SK-MEL-5 (cell line): ENCODE data around the gene XYLT1. TPM values are rescaled to one million over a fixed set of nuclear protein-coding genes. Genes with fewer than 3 reads are reported as not detected.

Experiments
- DNase-seq: peaks from one replicate; pipeline ENCODE4 v3.0.0-alpha.2; 2016; ENCODE audit warnings: low read depth, low spot score
- in situ Hi-C: cut with HindIII; loops from 2 replicates; pipeline ENCODE4 v1.10.0; 2016; ENCODE audit warnings: low sequenced_read_pairs, high pct_unique_total_duplicates, low pct_unique_long_range_greater_than_20kb
- total RNA-seq: library from RNA; depleted of rRNA; stranded (reverse); fragments of >200 nt; shearing (Covaris generic); gene quantifications from 2 replicates; pipeline ENCODE4 v1.2.3, GENCODE V29; 2014

XYLT1 gene
- total RNA-seq, 1 experiment from 2014 or later: 21.1 TPM

DNA sequence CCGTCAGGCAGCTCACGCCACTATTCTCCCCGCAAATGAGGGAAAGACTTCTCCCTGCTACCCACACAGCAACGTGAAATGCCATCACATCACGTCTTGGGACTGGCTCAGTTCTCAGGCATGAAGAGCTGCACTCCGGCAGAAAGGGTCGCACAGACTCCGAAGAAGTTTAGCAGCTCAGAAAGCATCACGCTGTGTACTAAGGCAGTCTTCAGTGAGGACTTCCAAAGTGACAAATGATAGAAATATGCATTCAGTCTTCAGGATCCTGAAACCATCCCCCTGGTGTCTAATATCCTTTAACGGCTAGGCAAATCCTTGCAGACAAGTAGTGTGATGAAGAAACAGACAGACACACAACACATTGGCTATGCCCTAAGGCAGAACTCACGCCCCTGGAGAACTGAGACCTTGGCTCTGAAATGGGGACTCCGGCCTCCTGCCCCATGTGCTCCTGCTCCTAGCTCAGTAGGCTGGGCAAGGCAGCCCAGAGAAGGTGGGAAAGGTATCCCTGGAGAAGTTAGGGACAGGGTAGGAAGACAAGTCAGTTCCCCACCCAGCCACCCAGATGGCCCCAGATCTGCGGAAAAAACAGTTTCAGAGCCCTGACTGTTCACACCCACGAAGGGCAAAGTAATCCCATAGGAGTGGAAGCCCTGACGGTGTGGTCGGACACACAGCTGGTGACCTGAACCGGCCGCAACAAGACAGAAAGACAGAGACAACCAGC, 1.6 kb downstream of the XYLT1 start:
- in situ Hi-C loops: no loop called here
- peak; percentile 10 for DNase-seq

DNA sequence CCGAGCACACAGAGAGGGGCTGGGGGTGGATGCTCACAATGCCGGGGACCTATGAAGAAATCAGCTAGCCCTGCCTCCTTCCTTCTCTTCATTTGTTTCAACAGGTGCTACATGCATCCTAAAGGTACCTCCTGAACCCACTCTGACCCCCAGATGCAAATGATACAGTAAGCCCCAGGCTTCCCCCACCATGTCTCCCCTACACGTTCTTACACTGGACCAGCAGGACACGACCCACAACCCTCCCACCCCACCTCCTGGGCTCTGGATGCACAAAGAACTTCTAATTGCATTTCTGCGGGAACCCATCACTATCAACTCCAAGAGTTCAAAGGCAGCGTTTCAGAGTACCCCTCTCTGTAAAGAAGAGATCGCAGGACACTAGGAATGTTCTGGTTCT, 2.1 kb downstream of the XYLT1 start:
- in situ Hi-C loops: no loop called here

DNA sequence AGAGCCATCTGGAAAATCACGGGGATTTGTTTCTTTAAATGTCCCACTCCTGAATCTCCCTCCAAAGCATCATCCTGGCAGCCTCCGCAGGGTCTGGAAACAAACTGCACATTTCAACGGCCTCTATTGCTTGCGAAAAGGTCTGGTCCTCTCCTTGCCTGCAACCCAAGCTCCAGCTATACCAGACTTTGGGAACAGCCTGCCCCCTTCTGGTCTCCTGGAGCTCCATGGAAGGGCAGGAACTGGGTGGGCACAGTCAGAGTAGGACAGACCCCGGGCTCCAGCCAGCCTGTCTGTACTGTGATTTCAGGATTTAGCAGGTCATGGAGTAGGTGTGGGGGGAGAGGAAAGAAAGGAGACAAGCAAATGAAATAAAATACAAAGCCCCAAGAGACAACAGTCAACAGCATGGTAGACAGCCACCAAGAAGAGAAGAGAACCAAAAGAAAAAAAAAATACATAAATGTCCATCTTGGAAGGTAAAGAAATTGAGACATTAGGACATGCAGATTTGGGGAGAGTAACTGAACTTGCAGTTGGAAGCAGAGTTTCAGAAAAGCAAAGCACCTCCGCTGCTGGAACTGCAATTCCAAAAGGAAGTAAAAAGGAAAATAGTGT, 2.7 kb downstream of the XYLT1 start:
- in situ Hi-C loops: no loop called here
- peak; percentile 83 for DNase-seq

More for the DNA sequence above, 2.1 kb downstream of the XYLT1 start:
- no peak for DNase-seq

DNA sequence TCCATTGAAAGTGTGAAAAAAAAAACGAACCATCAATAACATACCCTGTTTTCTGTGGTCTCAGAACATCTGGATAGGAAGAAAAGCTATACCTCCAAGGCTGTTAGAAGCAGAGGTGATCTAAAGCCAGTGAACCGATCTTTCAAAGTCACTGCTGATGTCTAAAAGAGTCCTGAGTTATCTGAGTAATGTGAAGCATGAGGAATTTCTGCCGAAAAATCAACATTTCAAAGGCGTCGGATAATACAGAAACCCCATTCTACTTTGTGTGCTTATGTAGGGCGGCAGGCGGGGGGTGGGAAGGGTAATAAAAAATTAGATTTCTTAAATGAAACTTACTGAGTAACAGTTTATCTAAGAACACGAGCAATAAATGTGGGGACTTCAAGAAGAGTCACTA, 3.9 kb downstream of the XYLT1 start:
- in situ Hi-C loops: no loop called here
- DNase-seq: no peak

DNA sequence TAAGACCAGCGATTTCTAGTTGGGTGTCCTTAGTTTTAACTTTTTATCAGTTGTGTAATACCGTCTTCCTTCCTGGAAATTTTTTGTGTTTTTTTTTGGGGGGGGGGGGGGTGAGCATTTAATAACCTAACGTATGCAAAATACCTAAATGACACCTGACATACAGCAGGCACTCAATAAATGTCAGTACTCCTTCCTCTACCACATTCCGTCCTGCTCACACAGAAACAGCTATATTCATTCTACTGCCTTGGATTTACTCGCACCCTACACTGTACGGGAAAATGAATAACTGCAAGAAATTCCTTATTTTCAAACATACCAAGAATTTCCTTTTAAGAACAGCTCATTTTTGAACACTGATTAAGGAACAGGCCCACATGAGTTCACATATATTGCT, 5.3 kb downstream of the XYLT1 start:
- no peak for DNase-seq
- in situ Hi-C loops: no loop called here

DNA sequence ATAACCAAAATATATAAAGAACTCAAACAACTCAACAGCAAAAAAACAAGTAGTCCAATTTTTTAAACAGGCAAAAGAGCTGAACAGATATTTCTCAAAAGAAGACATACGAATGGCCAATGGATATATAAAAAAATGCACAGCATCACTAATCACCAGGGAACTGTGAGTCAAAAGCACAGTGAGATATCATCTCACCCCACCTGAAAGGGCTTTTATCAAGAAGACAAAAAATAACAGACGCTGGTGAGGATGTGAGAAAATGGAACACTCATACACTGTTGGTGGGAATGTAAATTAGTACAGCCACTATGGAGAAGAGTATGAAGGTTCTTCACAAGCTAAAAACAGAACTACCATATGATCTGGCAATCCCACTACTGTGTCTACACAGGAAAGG, 7.4 kb downstream of the XYLT1 start:
- in situ Hi-C loops: no loop called here
- no peak for DNase-seq

DNA sequence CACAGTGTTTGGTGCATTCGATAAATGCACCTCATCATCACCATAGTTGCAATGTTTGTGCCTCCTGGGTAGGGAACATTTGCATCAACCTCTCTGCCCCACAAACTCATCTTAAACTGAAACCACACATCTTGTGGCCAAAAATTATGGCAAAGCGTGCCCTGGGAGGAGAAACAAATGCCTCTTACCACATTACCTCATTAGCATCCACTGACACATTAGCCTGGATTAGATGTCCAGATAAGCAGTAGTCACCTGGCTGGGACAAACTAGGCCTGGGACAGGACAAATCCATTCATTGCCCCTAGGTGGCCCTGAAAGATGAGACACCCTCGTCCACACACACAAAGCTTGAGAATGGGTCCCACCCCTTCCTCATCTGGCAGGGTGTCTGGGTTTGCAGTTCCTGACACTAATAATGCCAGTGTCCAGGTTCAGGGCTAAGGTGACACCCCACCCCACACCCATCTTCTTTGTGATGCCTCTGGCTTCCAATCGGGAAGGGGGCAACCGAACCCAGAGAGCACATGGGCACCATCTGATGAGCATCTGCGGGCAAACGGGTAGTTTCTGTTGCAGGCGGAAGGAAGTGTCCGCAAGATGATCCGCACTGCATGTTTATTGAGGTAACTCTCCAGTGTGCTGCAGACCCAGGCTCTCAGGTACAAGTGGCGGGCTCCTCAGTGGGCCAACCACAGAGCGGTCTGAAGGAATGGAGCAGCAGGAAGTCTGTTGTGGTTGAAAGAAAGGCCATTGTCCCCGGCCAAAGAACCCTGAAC, 8.6 kb downstream of the XYLT1 start:
- in situ Hi-C loops: no loop called here
- DNase-seq: no peak

DNA sequence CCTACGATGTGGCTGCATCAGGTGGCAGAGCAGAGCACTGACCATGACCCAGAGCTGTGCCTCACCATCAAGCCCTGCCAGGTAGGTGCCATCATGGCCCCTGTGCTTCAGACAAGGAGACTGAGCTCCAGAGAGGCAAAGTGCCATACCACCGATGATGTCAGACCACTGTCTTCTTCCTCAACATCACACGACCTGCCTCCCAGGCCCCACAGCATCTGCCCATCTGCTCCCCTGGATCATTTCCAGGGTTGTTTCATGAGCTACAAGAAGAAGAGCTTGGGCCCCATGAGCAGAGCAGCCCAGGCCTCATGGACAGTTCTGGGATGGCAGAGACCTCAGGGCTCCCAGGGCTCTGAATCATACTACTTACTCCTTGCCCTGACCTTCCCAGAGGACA, 9.9 kb downstream of the XYLT1 start:
- no peak for DNase-seq
- in situ Hi-C loops: no loop called here

DNA sequence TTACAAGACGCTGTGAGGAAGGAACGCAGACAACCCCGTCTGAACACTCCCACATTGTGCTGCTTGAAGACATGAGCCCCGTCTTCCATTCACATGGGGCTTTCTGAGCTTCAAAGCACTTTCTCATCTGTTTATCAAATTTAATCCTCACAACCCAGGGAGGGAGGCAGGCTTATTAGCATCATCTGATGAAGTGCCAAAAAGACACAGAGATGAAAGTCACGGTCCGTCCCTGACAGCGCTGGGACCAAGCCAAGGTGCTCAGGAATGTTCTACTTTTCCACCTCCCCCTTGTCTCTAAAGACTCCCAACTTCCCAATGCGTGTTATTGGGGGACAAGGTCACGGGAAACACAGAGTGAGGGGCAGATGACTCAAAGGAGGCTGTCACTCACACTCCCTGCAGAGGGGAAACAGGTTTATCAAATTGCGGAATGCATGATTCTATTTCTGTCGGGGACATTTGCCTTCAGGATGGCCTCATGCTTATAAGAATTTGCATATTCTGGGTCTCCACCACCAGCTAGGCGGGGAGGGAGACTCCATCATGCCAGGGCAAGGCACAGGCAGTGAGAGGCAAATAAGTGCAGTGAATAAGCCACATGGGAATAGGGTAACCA, 10.7 kb downstream of the XYLT1 start:
- in situ Hi-C loops: no loop called here
- DNase-seq: no peak

DNA sequence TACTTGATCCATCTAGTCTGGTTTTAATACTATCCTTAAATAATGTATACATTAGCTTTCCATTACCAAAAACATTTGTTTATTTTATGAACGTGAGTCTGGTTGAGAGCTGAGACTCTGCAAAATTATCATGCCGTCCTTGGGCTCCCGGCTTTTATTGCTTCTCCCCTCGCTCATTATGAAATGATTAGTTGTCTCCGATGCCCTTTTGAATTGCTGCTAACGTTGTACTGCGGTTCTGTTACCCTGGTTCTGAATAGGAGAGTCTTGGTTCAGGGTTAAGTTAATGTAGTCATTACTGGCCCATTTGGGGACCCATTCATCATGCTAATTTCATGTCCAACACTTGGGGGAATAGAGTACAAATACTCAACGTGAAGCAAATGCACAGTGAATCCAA, 12.8 kb downstream of the XYLT1 start:
- in situ Hi-C loops: no loop called here
- no peak for DNase-seq

DNA sequence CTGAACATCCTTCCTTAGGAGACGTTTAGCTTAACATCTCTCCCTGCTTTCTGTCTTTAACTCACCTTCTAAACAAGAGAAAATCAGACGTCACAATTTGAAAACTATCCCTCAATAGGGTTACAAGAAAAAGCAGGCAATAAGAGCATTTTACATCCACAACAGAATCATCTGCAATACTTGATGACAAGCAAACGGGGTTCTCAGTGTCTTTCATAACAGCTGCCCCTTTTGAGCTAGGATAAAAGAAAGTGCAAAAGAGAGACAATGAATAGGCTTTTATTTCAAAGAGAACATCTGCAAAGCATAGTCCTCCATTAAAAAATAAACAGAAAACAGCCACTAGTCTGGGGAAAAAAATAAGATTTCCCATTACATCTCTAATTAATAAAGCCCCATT, 13.2 kb downstream of the XYLT1 start:
- DNase-seq: no peak
- in situ Hi-C loops: no loop called here

DNA sequence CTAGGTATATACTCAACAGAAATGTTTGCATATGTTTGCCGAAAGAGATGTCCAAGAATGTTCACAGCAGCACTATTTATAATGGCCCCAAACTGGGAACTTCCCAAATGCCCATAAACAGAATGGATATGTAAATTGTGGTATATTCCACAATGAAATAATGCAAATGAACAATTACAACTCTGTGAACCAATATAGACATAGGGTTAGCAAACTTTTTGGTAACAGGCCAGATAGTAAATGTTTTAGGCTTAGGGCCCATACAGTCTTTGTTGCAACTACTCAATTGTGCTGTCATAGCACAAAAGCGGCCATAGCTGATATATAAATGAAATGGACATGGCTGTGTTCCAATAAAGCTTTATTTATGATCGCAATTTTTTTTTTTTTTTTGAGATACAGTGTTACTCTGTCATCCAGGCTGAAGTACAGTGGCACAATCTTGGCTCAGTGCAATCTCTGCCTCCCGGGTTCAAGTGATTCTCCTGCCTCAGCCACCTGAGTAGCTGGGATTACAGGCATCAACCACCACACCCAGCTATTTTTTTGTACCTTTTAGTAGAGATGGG, 16.5 kb downstream of the XYLT1 start:
- in situ Hi-C loops: no loop called here
- no peak for DNase-seq

DNA sequence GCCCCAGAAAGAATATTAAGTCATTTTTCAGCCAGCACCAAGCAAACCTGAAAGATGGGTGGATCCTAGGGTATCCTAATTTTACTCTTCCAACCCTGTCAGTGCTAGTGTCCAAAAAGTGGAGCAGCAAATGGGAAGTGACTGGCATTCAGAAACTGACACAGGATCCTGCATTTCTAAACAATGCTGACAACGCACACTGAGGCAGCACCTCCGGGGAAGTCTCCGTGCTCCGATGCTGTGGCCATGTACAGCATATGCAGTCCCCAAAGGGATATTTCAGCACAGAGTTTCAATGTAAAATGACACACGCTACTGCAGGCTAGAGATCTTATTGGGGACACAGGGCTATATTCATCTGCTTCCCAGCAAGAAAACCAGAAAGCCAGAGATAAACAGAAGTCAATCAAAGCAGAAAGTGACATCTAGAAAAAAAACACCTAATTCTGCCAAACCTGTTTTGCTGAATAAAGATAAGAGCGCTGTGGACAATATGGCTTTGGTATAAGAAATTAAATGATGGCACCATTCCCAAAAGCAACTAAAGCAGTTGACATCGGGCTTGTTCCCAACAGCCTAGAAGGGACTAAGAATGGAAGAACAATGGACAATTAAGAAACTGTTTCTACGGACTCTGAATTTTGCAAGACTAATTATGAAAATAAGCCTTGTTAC, 17.3 kb downstream of the XYLT1 start:
- in situ Hi-C loops: no loop called here
- no peak for DNase-seq

DNA sequence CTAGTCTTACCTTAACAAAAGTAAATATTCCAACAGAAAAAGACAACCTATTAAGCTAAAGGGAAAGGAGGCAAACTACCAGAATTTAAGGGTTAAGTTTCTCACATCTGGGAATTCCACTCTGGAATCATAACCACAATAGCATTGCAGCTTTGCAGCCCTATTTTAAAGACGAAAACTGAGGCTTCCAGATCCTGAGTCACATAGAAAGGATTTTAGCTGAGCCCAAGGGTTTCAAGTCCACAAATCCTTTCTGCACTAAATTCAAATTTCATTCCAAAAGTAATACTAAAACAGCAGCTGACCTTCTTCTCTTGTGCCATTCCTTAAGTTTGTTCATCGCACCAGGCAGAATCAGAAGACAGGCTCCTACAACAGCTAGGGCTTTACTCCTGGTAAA, 17.8 kb downstream of the XYLT1 start:
- DNase-seq: no peak

DNA sequence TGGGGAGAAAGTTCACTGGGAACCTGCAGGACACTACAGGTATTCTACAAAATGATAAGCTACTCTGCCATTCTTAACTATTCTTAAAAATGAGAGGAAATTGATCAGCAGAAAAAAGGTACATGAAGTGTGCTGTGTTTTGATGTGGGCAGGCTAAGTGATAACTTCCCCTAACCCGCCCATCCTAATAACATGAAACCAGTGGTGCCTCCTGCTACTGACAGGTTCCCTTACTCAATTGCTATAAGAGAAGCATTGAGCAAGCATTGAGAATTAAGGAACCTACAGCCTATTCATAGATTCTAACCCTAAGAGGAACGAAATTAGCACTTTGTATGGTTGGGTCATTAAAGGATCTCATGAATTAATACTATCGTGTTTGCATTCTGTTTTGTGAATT, 18.9 kb downstream of the XYLT1 start:
- in situ Hi-C loops: no loop called here
- no peak for DNase-seq

More for the DNA sequence above, 17.8 kb downstream of the XYLT1 start:
- in situ Hi-C loops: no loop called here

DNA sequence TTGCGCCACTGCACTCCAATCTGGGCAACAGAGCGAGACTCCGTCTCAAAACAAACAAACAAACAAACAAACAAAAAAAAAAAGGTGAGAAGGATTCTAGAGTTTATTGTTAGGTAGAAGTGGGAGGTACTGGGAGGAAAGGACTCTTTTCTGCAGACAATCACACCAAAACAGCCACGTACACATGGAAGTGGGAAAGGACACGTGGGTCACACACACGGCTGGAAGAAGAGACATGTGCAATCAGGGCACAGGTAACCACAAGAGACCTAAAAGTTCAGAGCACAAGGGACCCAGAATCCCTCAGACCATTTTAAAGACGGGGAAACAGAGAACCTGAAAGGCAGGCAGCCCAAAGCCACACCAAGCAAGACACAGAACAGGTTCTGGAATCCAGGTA, 20.5 kb downstream of the XYLT1 start:
- no peak for DNase-seq
- in situ Hi-C loops: no loop called here
